ENCODE results near the gene PACS2. TPM values are rescaled to one million over a fixed set of nuclear protein-coding genes. Genes with fewer than 3 reads are reported as not detected.

Gene PACS2
- total RNA-seq, 3 donors from 2014 or later (not counting 1 experiment from before 2014, with no cell fraction given): 58.4 to 76.5 (median 69.2) TPM

DNA sequence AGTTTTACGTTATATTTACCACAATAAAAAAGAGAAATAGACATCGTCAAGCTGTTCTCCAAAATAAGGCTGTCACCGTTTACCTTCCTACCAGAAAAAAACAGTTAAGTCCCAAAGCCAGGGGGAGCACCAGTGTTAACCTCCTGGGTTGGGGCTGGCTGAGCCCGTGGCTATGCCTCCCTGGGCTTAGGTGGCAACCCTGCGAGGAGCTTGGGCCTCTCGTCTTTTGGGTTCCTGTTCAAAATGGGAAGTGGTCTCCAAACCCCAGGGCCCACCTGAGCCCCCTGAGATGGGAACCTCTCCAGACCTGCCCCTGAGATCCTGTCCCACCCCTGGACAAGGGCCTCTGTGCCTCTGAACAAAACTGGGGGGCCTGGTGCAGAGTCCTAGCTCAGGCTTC is 22.9 kb downstream of the PACS2 start:
- intact Hi-C loops (cut with micrococcal nuclease): no loop called here
- Mint-ChIP-seq H3K27me3 (ENCODE audit: low read depth in 2 of 2) (no peaks in the 10 kb centered on the region), H3K4me1 (peaks cover 0 to 21% of the 10 kb centered on the region in 2 donors), H3K9me3 (no peaks in the 10 kb centered on the region), H3K4me3 (no peak overlapping the region), H3K36me3 (no peaks in the 10 kb centered on the region), H3K27ac (no peak overlapping the region)
- no peak overlapping the region for H3K4me3 ChIP-seq (ENCODE audit: low read length)
- no peaks in the 10 kb centered on the region for H3K27me3 ChIP-seq (ENCODE audit: control insufficient read depth, insufficient read depth, low read length)
- TF ChIP-seq, protein P1, sequence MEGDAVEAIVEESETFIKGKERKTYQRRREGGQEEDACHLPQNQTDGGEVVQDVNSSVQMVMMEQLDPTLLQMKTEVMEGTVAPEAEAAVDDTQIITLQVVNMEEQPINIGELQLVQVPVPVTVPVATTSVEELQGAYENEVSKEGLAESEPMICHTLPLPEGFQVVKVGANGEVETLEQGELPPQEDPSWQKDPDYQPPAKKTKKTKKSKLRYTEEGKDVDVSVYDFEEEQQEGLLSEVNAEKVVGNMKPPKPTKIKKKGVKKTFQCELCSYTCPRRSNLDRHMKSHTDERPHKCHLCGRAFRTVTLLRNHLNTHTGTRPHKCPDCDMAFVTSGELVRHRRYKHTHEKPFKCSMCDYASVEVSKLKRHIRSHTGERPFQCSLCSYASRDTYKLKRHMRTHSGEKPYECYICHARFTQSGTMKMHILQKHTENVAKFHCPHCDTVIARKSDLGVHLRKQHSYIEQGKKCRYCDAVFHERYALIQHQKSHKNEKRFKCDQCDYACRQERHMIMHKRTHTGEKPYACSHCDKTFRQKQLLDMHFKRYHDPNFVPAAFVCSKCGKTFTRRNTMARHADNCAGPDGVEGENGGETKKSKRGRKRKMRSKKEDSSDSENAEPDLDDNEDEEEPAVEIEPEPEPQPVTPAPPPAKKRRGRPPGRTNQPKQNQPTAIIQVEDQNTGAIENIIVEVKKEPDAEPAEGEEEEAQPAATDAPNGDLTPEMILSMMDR (IDR thresholded peaks at IDR 0.05): no peak
- no peaks in the 10 kb centered on the region for H3K36me3 ChIP-seq (ENCODE audit: control insufficient read depth, insufficient read depth, low read length)
- ATAC-seq (no peak), DNase-seq (no peak)
- 86% methylated on average over 6 of the region's 6 CpGs for WGBS (ENCODE audit: insufficient coverage)
- no peaks in the 10 kb centered on the region for H3K4me1 ChIP-seq (ENCODE audit: control insufficient read depth, insufficient read depth, low read length)
- H3K9me3 ChIP-seq (ENCODE audit: control insufficient read depth, insufficient read depth, low read length): no peaks in the 10 kb centered on the region
- H3K27ac ChIP-seq (ENCODE audit: low read length): no peak overlapping the region

DNA sequence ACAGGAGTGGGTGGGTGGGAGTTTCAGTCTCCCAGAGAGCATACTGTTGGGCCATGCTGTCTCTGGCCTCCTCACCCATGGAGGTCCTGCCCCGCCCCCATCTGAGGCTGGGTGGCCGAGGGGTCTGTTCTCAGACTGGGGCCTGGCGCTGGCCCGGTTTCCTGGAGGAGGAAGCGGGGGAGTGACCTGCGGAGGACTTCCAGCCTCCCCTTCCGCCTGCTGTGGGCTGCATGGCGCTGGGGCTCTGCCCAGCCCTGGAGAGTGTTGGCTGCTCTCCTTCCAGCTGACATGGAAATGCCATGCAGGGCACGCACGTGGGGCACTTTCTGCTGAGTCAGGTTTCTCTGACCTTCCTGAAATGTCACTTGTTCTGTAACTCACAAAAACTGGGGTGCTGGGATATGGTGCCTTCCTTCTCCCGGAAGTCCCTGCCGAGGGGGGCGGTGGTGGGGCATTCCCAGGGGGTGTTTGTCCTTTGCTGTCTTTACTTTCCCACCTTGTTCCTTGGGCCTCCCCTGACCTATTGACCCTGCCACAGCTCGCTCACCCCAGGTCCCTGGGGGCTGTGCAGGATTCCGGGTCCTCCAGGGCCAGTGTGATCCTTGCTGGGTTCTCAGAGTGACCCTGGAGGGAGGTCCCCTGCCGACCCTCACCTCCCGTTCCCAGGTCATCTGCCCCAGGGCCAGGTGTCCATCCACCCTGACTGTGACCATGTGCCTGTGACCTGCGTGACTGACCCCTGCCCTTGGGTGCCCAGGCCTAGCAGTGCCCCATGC is 23.6 kb downstream of the PACS2 start:
- no peaks in the 10 kb centered on the region for H3K27me3 Mint-ChIP-seq (ENCODE audit: low read depth in 2 of 2)
- 75% methylated on average over 18 of the region's 18 CpGs for WGBS (ENCODE audit: insufficient coverage)
- Histone ChIP-seq H3K36me3 (ENCODE audit: control insufficient read depth, insufficient read depth, low read length) (no peaks in the 10 kb centered on the region), H3K27ac (ENCODE audit: low read length) (no peak overlapping the region), H3K9me3 (ENCODE audit: control insufficient read depth, insufficient read depth, low read length) (no peaks in the 10 kb centered on the region), H3K27me3 (ENCODE audit: control insufficient read depth, insufficient read depth, low read length) (no peaks in the 10 kb centered on the region), H3K4me1 (ENCODE audit: control insufficient read depth, insufficient read depth, low read length) (no peaks in the 10 kb centered on the region), H3K4me3 (ENCODE audit: low read length) (no peak overlapping the region)
- H3K9me3 Mint-ChIP-seq: no peaks in the 10 kb centered on the region
- peaks cover 0 to 21% of the 10 kb centered on the region in 2 donors for H3K4me1 Mint-ChIP-seq
- no peak overlapping the region for H3K27ac Mint-ChIP-seq
- TF ChIP-seq, protein P1 (IDR thresholded peaks at IDR 0.05): no peak
- ATAC-seq (no peak), DNase-seq (no peak)
- no peak overlapping the region for H3K4me3 Mint-ChIP-seq
- no peaks in the 10 kb centered on the region for H3K36me3 Mint-ChIP-seq
- intact Hi-C loops (cut with micrococcal nuclease): no loop called here

DNA sequence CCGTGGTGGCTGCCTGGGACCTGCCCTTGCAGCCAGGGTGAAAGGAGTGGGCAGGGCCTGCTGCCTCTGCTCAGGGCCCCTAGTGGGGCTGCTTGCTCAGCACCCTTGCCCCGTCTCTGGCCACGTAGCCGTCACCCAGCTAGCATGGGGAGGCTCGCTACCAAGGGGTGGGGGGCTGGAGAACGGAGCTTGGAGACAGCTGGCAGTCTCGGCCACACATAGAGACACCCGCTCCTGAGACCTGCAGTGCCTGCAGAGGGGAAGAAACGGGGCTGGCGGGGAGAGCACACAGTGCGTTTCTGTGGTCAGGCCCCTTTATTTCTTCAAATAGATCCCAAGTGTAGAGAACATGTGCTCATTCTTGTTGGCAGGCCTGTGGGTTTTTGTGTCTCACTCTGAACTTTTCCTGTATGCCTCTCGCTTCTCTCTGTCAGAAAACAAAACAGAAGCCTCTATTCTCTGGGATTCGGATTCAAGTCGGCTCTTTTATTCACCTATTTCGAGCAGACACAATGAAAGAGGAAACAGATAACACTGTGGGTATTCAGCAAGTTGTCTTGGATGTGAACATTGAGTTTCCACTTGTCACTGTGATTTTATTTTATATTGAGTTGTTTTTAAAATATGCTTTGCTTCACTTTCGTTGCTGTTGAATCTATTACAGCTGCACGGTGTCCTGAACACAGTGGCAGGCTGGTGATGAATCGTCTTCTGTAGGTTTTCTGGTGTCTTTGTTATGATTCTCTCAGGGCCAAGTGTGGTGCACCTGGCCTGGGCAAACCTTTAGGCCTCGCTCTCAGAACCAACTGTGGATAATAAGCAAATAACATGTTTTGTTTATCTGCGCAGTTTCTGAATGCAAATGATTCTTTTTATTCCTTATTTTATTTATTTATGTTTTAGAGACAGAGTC is 26.5 kb downstream of the PACS2 start:
- Mint-ChIP-seq H3K9me3 (peaks cover 0 to 4% of the 10 kb centered on the region in 2 donors), H3K27me3 (ENCODE audit: low read depth in 2 of 2) (no peaks in the 10 kb centered on the region), H3K4me3 (no peak overlapping the region), H3K4me1 (peaks cover 3 to 11% of the 10 kb centered on the region in 2 donors), H3K36me3 (no peaks in the 10 kb centered on the region), H3K27ac (peak overlapping the region in 1 of 2 donors; percentile 13)
- intact Hi-C loops (cut with micrococcal nuclease): no loop called here
- no peak overlapping the region for H3K27ac ChIP-seq (ENCODE audit: low read length)
- DNase-seq (no peak), ATAC-seq (no peak)
- no peaks in the 10 kb centered on the region for H3K27me3 ChIP-seq (ENCODE audit: control insufficient read depth, insufficient read depth, low read length)
- no peaks in the 10 kb centered on the region for H3K4me1 ChIP-seq (ENCODE audit: control insufficient read depth, insufficient read depth, low read length)
- no peak overlapping the region for H3K4me3 ChIP-seq (ENCODE audit: low read length)
- H3K36me3 ChIP-seq (ENCODE audit: control insufficient read depth, insufficient read depth, low read length): no peaks in the 10 kb centered on the region
- H3K9me3 ChIP-seq (ENCODE audit: control insufficient read depth, insufficient read depth, low read length): no peaks in the 10 kb centered on the region
- TF ChIP-seq, protein P1 (IDR thresholded peaks at IDR 0.05): no peak
- WGBS (ENCODE audit: insufficient coverage): 33% methylated on average over 19 of the region's 20 CpGs
